Memory B cell (primary cell): ENCODE results near the gene ELK4.

Experiments
- ATAC-seq: fragments of 150-1000 bp; cut with Tn5 transposase; 2 replicates; pipeline ENCODE4 v1.10.0; 2021; ENCODE audit warnings: low read depth, mild to moderate bottlenecking, moderate library complexity
- DNase-seq, 2 donors: peaks; one replicate each; pipeline ENCODE4 v3.0.0; 2022; ENCODE audit warnings: low spot score in 2 of 2
- H3K27ac Mint-ChIP-seq: one replicate; pipeline ENCODE4 v1.8.0; 2022; ENCODE audit warnings: mild to moderate bottlenecking, moderate library complexity, mixed read lengths
- H3K27me3 Mint-ChIP-seq: one replicate; pipeline ENCODE4 v1.8.0; 2022; ENCODE audit warnings: mixed read lengths
- H3K36me3 Mint-ChIP-seq: one replicate; pipeline ENCODE4 v1.8.0; 2022; ENCODE audit warnings: mild to moderate bottlenecking, mixed read lengths
- H3K4me1 Mint-ChIP-seq: one replicate; pipeline ENCODE4 v1.8.0; 2022; ENCODE audit warnings: mixed read lengths
- H3K4me3 Mint-ChIP-seq: one replicate; pipeline ENCODE4 v1.8.0; 2022; ENCODE audit warnings: mild to moderate bottlenecking, moderate library complexity, mixed read lengths
- H3K9me3 Mint-ChIP-seq: one replicate; pipeline ENCODE4 v1.8.0; 2022; ENCODE audit warnings: mixed read lengths

The ELK4 gene

DNA sequence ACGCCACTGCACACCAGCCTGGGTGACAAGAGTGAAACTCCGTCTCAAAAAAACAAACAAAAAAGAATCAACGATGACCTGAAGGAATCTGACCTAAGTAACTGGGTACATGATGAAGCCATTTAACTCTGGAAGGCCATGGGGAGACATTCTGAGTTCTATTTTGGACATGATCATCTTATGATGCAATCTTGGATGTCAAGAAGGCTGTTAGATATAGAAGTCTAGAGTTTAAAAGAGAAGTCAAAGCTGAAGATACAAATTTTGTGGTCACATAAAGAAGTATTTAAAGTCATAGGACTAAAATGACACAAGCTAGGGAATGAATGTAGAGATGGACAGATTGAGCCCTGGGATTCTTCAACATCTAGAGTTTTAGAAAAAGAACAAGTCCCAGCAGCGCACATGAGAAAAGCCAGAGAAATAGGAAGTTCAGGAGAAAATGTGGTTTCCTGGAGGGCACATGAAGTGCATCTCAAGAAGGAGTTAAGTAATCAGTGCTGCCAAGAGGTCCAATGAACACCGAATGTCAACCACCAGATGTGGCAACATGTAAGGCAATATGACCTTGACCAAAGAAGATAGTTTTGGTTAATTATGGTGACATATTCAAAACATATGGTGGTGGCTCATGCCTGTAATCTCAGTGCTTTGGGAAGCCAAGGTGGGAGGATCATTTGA is 26.8 kb downstream of the ELK4 start:
- Mint-ChIP-seq H3K27ac (peak overlapping the region; percentile 29), H3K4me3 (no peak overlapping the region), H3K9me3 (no peaks in the 10 kb centered on the region), H3K4me1 (peaks cover 14% of the 10 kb centered on the region), H3K27me3 (no peaks in the 10 kb centered on the region), H3K36me3 (peaks cover 23% of the 10 kb centered on the region)
- peak; percentile 17 for ATAC-seq
- DNase-seq: no peak

DNA sequence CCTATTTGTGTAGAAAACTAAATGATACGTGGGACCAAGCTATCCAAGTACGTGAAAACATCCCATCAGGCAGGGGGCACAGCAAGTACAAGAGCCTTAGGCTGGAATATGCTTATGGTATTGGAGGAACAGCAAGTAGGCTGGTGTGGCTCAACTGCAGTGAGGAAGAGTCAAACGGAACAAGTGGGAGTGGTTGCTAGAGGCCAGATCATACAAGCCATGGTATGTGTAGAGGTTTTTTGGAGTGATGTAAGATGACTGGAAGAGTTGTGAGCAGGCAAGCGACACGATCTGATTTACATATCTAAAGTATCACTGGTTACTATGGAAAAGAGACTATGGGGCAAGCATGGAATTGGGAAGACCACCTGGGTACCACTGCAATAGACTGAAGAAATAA is 27.8 kb downstream of the ELK4 start:
- Mint-ChIP-seq H3K36me3 (peaks cover 25% of the 10 kb centered on the region), H3K27me3 (no peaks in the 10 kb centered on the region), H3K4me1 (peaks cover 14% of the 10 kb centered on the region), H3K4me3 (no peak overlapping the region), H3K27ac (peak overlapping the region; percentile 5), H3K9me3 (no peaks in the 10 kb centered on the region)
- DNase-seq (no peak), ATAC-seq (no peak)

DNA sequence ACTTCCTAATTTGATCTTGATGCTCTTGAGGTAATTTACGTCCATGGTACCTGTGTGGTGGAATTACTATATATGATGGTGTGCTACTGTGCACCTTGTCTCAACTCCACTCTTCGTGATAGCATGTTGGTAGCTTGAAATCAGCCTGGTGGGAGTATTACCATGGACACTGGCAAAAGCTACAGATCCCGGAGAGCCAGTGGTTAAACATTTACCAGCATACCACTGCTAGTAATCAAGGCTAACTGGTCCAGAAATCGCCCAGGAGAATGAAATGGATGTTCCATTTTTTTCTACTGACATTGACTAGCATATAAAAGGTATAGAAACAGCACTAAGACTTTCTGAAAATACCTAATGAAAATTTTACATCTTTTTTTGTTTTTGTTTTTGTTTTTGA is 30.6 kb downstream of the ELK4 start:
- Mint-ChIP-seq H3K4me1 (peaks cover 20% of the 10 kb centered on the region), H3K36me3 (peaks cover 29% of the 10 kb centered on the region), H3K27me3 (no peaks in the 10 kb centered on the region), H3K4me3 (no peak overlapping the region), H3K27ac (no peak overlapping the region), H3K9me3 (no peaks in the 10 kb centered on the region)
- ATAC-seq (no peak), DNase-seq (no peak)

DNA sequence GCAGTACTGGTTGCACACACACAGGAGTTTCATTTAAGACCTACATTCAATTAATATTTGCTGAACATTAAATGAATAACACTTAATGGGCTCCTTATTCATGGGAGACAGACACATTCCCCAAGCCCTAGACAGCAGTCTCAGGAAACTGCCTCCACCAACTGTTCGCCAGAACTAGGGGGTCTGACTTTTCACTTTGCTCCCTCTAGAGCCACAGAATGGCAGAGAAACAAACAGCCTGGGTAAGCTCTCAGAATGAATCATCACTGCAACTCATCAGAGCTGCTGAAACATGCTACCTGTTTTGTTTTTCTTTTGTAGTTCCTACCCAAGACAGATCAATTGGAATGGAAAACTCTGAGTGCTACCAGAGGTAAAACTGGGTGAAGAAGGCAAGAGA is 31.7 kb downstream of the ELK4 start:
- H3K4me1 Mint-ChIP-seq: peaks cover 28% of the 10 kb centered on the region
- no peak overlapping the region for H3K4me3 Mint-ChIP-seq
- H3K9me3 Mint-ChIP-seq: no peaks in the 10 kb centered on the region
- peaks cover 28% of the 10 kb centered on the region for H3K36me3 Mint-ChIP-seq
- no peaks in the 10 kb centered on the region for H3K27me3 Mint-ChIP-seq
- no peak overlapping the region for H3K27ac Mint-ChIP-seq
- no peak for ATAC-seq
- no peak for DNase-seq

DNA sequence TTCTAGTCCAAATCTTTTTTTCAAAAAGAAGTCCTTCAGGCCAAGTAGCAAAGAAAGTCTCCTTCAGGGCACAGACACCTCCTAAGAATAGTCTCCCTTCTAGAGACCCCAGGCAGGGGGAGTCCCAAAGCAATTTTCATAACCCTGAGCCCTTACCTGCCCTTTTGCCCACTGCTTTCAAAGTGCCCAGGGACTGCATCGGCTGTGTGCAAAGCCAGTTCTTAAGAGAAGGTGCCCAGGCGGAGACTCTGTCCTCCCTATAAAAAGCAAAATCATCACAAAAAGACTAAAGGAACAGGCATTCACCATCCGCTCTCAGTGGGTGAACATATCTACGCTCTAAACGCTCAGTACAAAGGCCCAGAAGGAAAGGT is 32.2 kb downstream of the ELK4 start:
- Mint-ChIP-seq H3K4me3 (no peak overlapping the region), H3K9me3 (no peaks in the 10 kb centered on the region), H3K36me3 (peaks cover 25% of the 10 kb centered on the region), H3K27ac (no peak overlapping the region), H3K4me1 (peaks cover 28% of the 10 kb centered on the region), H3K27me3 (no peaks in the 10 kb centered on the region)
- DNase-seq (no peak), ATAC-seq (no peak)

DNA sequence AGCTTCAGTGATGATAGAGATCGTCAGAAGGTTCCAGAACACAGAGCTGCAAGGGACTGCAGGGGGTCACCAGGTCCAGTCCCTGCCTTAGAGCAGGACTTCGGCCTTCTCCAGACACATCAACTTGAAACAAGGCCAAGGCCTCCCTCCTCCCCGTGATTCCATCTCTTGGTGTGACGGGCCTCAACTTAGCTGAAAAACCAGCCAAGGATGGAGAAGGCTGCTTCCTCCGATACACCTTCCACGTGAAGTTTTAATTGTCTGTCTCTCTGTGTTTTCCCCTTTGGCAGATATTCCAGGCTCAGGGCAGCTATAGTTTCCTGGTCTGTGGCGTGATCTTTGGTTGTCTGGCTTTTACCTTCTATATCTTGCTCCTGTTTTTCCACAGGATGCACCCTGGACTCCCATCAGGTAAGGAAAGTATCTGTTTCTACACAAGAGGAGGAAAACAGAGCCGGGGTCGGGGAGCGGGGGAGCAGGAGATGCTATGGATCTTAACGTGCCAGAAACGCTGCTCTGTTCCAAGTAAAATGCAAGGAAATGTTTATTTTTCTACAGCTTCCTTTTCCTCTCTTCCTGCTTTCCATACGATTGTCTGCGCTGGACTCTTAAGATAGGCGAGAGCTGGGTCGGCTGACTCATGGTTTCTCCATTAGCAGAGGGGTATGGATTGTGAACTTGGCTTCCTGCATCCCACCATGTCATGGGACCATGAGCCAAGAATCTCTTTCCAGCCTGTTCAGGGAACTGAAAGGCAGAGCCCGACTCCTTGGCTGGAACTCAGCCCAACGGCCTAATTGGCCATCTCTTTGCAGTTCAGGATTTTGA is 32.8 kb downstream of the ELK4 start:
- no peak for DNase-seq
- no peak overlapping the region for H3K27ac Mint-ChIP-seq
- no peaks in the 10 kb centered on the region for H3K9me3 Mint-ChIP-seq
- no peaks in the 10 kb centered on the region for H3K27me3 Mint-ChIP-seq
- H3K4me1 Mint-ChIP-seq: peaks cover 28% of the 10 kb centered on the region
- no peak for ATAC-seq
- H3K36me3 Mint-ChIP-seq: peaks cover 21% of the 10 kb centered on the region
- H3K4me3 Mint-ChIP-seq: no peak overlapping the region

DNA sequence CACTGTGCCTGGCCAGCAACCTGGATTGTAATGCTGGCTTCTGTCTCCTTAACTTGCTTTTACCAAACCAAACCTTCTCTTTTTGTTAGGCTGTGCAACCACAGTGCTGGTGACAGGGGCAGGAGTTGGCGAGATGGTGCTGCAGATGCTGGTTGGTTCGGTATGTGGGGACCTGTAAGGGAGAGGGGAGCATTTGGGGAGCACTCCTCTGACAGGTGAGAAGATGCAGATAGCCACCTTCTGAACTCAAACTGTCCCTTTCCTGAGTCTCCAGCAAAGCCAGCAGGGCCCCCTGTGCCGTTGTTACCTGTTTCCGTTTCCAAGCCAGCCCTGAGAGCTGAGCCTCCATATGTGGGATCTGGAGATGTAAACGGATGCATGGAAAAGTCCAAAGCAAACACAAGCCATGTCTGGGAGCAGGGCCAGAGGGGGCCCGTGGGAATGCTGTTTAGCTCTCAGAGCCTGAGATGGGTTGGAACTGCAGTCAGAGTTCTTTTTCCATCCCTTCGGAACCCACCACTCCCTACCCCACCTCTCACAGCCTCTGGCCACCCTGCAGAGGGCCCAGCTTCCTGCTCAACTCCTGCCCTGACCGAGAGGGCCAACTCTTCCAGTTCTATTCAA is 34.0 kb downstream of the ELK4 start:
- Mint-ChIP-seq H3K4me3 (no peak overlapping the region), H3K36me3 (peaks cover 15% of the 10 kb centered on the region)

DNA sequence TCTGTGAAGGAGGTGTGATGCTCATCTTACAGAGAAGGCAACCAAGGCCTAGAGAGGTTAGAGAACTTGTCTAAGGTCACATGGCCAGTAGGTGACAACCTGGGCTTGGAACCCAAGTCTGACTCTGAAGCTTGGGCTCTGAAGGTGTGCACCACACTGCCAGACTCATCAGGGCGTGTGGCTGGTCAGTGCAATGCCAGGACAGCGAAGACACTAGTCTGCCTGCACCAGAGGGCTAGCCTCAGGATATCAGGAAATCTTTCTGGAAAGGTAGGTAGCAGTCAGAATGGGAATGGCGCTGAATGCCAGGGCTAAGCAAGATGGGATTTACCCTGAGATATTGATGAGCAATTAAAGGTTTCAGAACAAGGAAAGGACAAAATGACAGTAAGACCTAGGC is 34.9 kb downstream of the ELK4 start:
- no peak for DNase-seq
- no peaks in the 10 kb centered on the region for H3K9me3 Mint-ChIP-seq
- peaks cover 15% of the 10 kb centered on the region for H3K36me3 Mint-ChIP-seq
- peaks cover 28% of the 10 kb centered on the region for H3K4me1 Mint-ChIP-seq
- peak overlapping the region; percentile 47 for H3K27ac Mint-ChIP-seq
- ATAC-seq: no peak
- H3K4me3 Mint-ChIP-seq: no peak overlapping the region
- no peaks in the 10 kb centered on the region for H3K27me3 Mint-ChIP-seq

More for the DNA sequence above, 34.0 kb downstream of the ELK4 start:
- Mint-ChIP-seq H3K27me3 (no peaks in the 10 kb centered on the region), H3K27ac (no peak overlapping the region), H3K9me3 (no peaks in the 10 kb centered on the region), H3K4me1 (peaks cover 28% of the 10 kb centered on the region)
- no peak for ATAC-seq
- DNase-seq: no peak

DNA sequence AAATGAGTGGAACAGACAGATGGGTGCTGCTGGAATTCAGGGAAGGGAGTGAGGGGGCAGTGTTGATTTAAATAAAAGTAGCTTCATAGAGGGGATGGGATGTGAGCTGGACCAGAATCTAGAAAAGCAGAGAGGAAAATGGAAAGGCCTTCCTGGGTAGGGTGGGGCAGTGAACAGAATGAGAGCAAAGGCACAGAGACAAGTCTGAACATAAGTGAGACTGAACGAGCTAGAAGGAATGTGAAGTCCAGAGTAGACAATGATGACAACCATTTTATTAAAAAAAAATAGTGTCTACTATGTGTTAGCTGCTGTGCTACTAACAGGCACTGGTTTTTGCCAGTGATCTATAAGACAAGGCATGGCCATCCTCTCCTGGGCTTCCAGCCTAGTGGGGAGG is 36.0 kb downstream of the ELK4 start:
- Mint-ChIP-seq H3K36me3 (peaks cover 15% of the 10 kb centered on the region), H3K4me3 (peak overlapping the region; percentile 9), H3K9me3 (no peaks in the 10 kb centered on the region), H3K27ac (peak overlapping the region; percentile 67), H3K4me1 (peaks cover 30% of the 10 kb centered on the region), H3K27me3 (no peaks in the 10 kb centered on the region)
- DNase-seq: no peak
- no peak for ATAC-seq

DNA sequence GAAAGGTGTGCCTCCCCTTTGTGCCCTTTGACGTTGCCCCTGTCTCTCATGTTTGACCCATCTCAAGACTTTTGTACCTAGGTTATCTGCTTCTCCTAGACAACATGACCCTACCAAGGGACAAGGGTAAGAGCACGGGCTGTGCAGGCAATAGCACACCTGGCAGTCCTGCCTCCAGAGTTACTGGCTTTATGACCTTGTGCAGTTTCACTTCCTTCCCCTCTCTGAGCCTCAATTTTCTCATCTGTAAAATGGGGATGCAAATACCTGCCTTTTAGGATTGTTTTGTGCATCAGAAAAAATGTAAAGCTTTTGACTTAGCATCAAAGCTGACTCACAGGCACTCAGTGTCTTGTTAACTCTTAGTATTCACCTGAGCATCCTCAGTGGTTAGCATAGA is 36.4 kb downstream of the ELK4 start:
- Mint-ChIP-seq H3K4me3 (peak overlapping the region; percentile 59), H3K27me3 (no peaks in the 10 kb centered on the region), H3K4me1 (peaks cover 30% of the 10 kb centered on the region), H3K27ac (peak overlapping the region; percentile 67), H3K9me3 (no peaks in the 10 kb centered on the region), H3K36me3 (peaks cover 15% of the 10 kb centered on the region)
- ATAC-seq: peak; percentile 54
- DNase-seq: peak in 1 of 2 donors; percentile 10

DNA sequence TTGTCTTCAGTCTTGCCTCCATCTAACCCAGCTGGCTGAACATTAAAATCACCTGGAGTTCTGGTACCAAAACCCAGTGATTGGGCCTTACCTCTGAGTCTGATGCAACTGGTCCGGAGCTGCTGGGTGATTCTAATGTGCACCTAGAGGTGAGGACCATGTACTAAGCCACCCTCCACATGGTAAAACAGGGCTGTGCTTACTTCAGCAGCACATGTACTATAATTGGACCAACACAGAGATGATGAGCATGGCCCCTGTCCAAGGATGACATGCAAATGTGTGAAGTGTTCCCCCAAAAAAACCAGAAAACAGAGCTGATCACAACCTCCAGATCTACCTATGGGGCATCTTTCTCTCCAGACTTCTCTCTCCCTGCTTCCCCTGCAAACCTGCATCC is 37.0 kb downstream of the ELK4 start:
- H3K27me3 Mint-ChIP-seq: no peaks in the 10 kb centered on the region
- no peaks in the 10 kb centered on the region for H3K9me3 Mint-ChIP-seq
- H3K27ac Mint-ChIP-seq: peak overlapping the region; percentile 67
- ATAC-seq (peak; percentile 22), DNase-seq (peak in 1 of 2 donors; percentile 12)
- H3K4me1 Mint-ChIP-seq: peaks cover 30% of the 10 kb centered on the region
- peak overlapping the region; percentile 59 for H3K4me3 Mint-ChIP-seq
- H3K36me3 Mint-ChIP-seq: peaks cover 14% of the 10 kb centered on the region

DNA sequence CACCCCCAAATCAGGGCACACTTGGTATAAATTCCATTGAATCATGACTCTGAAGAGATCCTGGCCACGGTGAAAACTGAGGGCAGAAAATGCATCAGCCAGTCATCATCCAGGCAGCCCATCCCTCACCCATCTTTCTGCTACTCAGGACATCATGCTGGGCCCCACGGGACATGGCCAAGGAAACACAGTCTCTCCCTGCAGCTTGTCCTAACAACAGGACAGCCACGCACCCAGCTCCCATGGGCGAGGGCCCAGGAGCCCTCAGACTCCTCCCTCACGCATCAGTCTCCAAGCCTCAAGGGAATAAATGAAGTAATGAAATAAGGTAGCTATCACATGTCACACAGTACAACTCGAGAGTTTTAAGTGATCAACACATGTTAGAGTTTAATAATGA is 37.8 kb downstream of the ELK4 start:
- Mint-ChIP-seq H3K4me3 (peak overlapping the region; percentile 31), H3K4me1 (peaks cover 30% of the 10 kb centered on the region)

DNA sequence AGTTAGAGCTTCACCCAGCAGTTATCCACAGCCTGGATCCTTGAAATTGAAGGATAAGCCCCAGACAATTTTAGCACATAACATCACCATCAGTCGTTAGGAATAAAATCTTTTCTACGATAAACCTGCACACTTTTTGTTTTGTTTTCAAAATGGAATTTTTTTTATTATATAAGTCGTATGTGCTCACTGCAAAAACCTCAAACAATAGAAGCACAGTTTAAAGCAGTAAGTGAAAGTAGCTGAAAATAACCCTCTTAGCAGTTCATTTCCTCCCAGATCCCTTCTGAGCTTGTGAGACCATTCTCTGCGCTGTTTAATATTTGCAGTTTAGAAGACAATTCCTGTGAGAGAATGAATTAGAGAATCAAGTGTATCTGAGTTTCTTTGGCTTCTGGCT is 38.3 kb downstream of the ELK4 start:
- peaks cover 33% of the 10 kb centered on the region for H3K4me1 Mint-ChIP-seq
- peak overlapping the region; percentile 42 for H3K4me3 Mint-ChIP-seq
- peak overlapping the region; percentile 76 for H3K27ac Mint-ChIP-seq
- no peaks in the 10 kb centered on the region for H3K27me3 Mint-ChIP-seq
- H3K36me3 Mint-ChIP-seq: peaks cover 9% of the 10 kb centered on the region
- H3K9me3 Mint-ChIP-seq: no peaks in the 10 kb centered on the region
- ATAC-seq (peak; percentile 41), DNase-seq (peak in 1 of 2 donors; percentile 2)

More for the DNA sequence above, 37.8 kb downstream of the ELK4 start:
- H3K27ac Mint-ChIP-seq: peak overlapping the region; percentile 76
- no peaks in the 10 kb centered on the region for H3K27me3 Mint-ChIP-seq
- no peaks in the 10 kb centered on the region for H3K9me3 Mint-ChIP-seq
- ATAC-seq (no peak), DNase-seq (peak in 1 of 2 donors; percentile 8)
- peaks cover 10% of the 10 kb centered on the region for H3K36me3 Mint-ChIP-seq

DNA sequence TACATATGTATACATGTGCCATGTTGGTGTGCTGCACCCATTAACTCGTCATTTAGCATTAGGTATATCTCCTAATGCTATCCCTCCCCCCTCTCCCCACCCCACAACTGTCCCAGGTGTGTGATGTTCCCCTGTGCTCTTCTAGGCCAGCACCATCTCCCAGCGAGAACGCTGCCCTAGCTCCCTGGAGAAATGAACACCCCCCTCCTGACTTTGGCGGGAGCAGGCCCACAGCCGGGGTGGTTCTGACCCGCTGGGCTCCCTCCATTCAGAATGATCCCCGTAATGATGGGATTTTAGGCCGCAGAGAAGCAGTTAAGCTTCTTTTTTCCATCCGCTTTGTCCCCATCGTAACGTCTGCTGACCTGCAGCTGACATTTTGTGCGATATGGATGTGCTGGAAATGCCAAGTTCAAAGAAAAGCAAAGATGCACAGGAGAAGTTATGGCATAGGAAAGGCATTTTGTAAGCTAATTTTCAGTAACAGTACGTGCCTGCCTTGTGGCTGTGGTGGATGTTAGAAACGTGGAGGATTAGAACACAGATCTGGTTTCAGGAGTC is 39.3 kb downstream of the ELK4 start:
- Mint-ChIP-seq H3K27ac (no peak overlapping the region), H3K27me3 (no peaks in the 10 kb centered on the region), H3K9me3 (no peaks in the 10 kb centered on the region), H3K4me3 (peak overlapping the region; percentile 57), H3K36me3 (peaks cover 5% of the 10 kb centered on the region), H3K4me1 (peaks cover 33% of the 10 kb centered on the region)
- ATAC-seq: no peak
- peak in 1 of 2 donors; percentile 8 for DNase-seq
